Activated B cell treated with CpG ODN at 0.5 μM for 24 hours (primary cell): Measurements from ENCODE around the gene ERC1. TPM values are rescaled to one million over a fixed set of nuclear protein-coding genes. Genes with fewer than 3 reads are reported as not detected.

Experiments used
- ATAC-seq: fragments of 200-7000 bp; cut with Tn5 transposase; one replicate; pipeline ENCODE4 v1.10.0; 2021; ENCODE audit warnings: low read depth, mild to moderate bottlenecking, moderate library complexity
- CTCF ChIA-PET: fragments of 350-600 bp; sonication (Branson Sonifier 250); formaldehyde crosslinking; loops from one replicate; lab custom pipeline; 2021; ENCODE audit warnings: antibody characterized with exemption; lab: Charles Lee
- POLR2A ChIA-PET: fragments of 350-600 bp; sonication (Branson Sonifier 250); formaldehyde crosslinking; loops from one replicate; lab custom pipeline; 2021; ENCODE audit warnings: antibody characterized with exemption; lab: Charles Lee
- DNase-seq: peaks from one replicate; pipeline ENCODE4 v3.0.0; 2022
- H3K27ac Mint-ChIP-seq: one replicate; pipeline ENCODE4 v1.8.0; 2020; ENCODE audit warnings: mixed read lengths
- H3K27me3 Mint-ChIP-seq: one replicate; pipeline ENCODE4 v1.8.0; 2021; ENCODE audit warnings: mixed read lengths
- H3K36me3 Mint-ChIP-seq: one replicate; pipeline ENCODE4 v1.8.0; 2021; ENCODE audit warnings: low read depth, mixed read lengths
- H3K4me1 Mint-ChIP-seq: one replicate; pipeline ENCODE4 v1.8.0; 2021; ENCODE audit warnings: mixed read lengths
- H3K4me3 Mint-ChIP-seq: one replicate; pipeline ENCODE4 v1.8.0; 2020; ENCODE audit warnings: mild to moderate bottlenecking, mixed read lengths
- H3K9me3 Mint-ChIP-seq: one replicate; pipeline ENCODE4 v1.8.0; 2020; ENCODE audit warnings: mixed read lengths
- CTCF ChIP-seq: fragments of 200-600 bp; IDR thresholded peaks from one replicate; pipeline ENCODE4 v1.8.0; 2022; ENCODE audit warnings: antibody characterized with exemption, mild to moderate bottlenecking
- intact Hi-C: fragments of 100-400 bp; cut with micrococcal nuclease; formaldehyde crosslinking; loops from one replicate; pipeline ENCODE4 v1.15.1; 2024
- total RNA-seq: library from RNA; stranded (reverse); gene quantifications from 2 replicates; pipeline ENCODE4 v1.2.3, GENCODE V29; 2022

ERC1 gene
- total RNA-seq, 1 donor from 2014 or later = 57.0 TPM

- DNase-seq (no peak), ATAC-seq (no peak)
- Mint-ChIP-seq H3K4me3 (no peak overlapping the region), H3K27me3 (no peaks in the 10 kb centered on the region), H3K4me1 (no peaks in the 10 kb centered on the region), H3K27ac (no peak overlapping the region), H3K9me3 (no peaks in the 10 kb centered on the region), H3K36me3 (peaks cover 5% of the 10 kb centered on the region)
- CTCF ChIA-PET = no interaction called here
- intact Hi-C loops = no loop called here
- POLR2A ChIA-PET = no interaction called here
- TF ChIP-seq CTCF = no peak
Observed at GRCh38 chr12:1283316-1283715, 292.3 kb downstream of the ERC1 start.

- no peaks in the 10 kb centered on the region for H3K9me3 Mint-ChIP-seq
- H3K4me3 Mint-ChIP-seq = no peak overlapping the region
- ChIA-PET POLR2A (no interaction called here), CTCF (no interaction called here)
- H3K27ac Mint-ChIP-seq = no peak overlapping the region
- H3K4me1 Mint-ChIP-seq = peaks cover 2% of the 10 kb centered on the region
- peaks cover 6% of the 10 kb centered on the region for H3K36me3 Mint-ChIP-seq
- DNase-seq (no peak), ATAC-seq (no peak)
- intact Hi-C loops = no loop called here
- TF ChIP-seq CTCF = no peak
- no peaks in the 10 kb centered on the region for H3K27me3 Mint-ChIP-seq
Observed at GRCh38 chr12:1284611-1285010, 293.6 kb downstream of the ERC1 start.

- no peak for ATAC-seq
Observed at GRCh38 chr12:1287446-1287975, 296.5 kb downstream of the ERC1 start.

GRCh38 chr12:1288333-1288732 lies 297.3 kb downstream of the ERC1 start:
- no peak for TF ChIP-seq CTCF
- Mint-ChIP-seq H3K27me3 (no peaks in the 10 kb centered on the region), H3K27ac (no peak overlapping the region), H3K4me3 (no peak overlapping the region), H3K4me1 (peaks cover 7% of the 10 kb centered on the region), H3K9me3 (no peaks in the 10 kb centered on the region), H3K36me3 (peaks cover 25% of the 10 kb centered on the region)
- intact Hi-C loops = no loop called here
- ChIA-PET POLR2A (no interaction called here), CTCF (interaction anchor here (1.2 kb wide), 1 partner anchor 170 kb away, joined by 5 read pairs; no protein-coding TSS in a partner anchor)
- ATAC-seq (no peak), DNase-seq (no peak)

More at GRCh38 chr12:1287446-1287975, 296.5 kb downstream of the ERC1 start:
- H3K9me3 Mint-ChIP-seq = no peaks in the 10 kb centered on the region
- DNase-seq = no peak
- no peaks in the 10 kb centered on the region for H3K27me3 Mint-ChIP-seq
- no peak overlapping the region for H3K4me3 Mint-ChIP-seq
- TF ChIP-seq CTCF = no peak
- peaks cover 25% of the 10 kb centered on the region for H3K36me3 Mint-ChIP-seq
- ChIA-PET POLR2A (no interaction called here), CTCF (interaction anchor here (1.2 kb wide), 1 partner anchor 170 kb away, joined by 5 read pairs; no protein-coding TSS in a partner anchor)
- no peak overlapping the region for H3K27ac Mint-ChIP-seq
- intact Hi-C loops = no loop called here
- H3K4me1 Mint-ChIP-seq = peaks cover 7% of the 10 kb centered on the region

- CTCF ChIA-PET = no interaction called here
Observed at GRCh38 chr12:1289371-1290155, 298.5 kb downstream of the ERC1 start.

More at GRCh38 chr12:1289371-1290155, 298.5 kb downstream of the ERC1 start:
- Mint-ChIP-seq H3K9me3 (no peaks in the 10 kb centered on the region), H3K27ac (no peak overlapping the region), H3K27me3 (no peaks in the 10 kb centered on the region), H3K4me3 (no peak overlapping the region), H3K4me1 (peaks cover 7% of the 10 kb centered on the region), H3K36me3 (peaks cover 30% of the 10 kb centered on the region)
- ATAC-seq (no peak), DNase-seq (no peak)
- TF ChIP-seq CTCF = no peak
- intact Hi-C loops = no loop called here
- POLR2A ChIA-PET = no interaction called here
